HG02981 (cell line): ENCODE results near the gene NDUFB11.

Source experiments
- ATAC-seq: cut with Tn5 transposase; IDR thresholded peaks from one replicate; pipeline ENCODE4 v1.9.1; 2021; ENCODE audit warnings: mild to moderate bottlenecking, moderate library complexity; ENCODE audit not compliant: unreplicated experiment

NDUFB11 gene

GRCh38 chrX:47144626-47145394 is at the start of gene NDUFB11, which contains the start of gene RBM10:
NDUFB11 (minus strand) TSS chrX:47144702; CDS start chrX:47144679, 23 bp downstream.
RBM10 (plus strand) TSS chrX:47145221; CDS start chrX:47147482, 2,261 bp downstream.
- peak; percentile 91 for ATAC-seq

- peak; percentile 46 for ATAC-seq
These were observed 49.1 kb upstream of the NDUFB11 start, which contains the start of gene UBA1 for GRCh38 chrX:47193475-47194193. UBA1 (plus strand) TSS chrX:47193829; CDS start chrX:47198803, 4,974 bp downstream.

- ATAC-seq: no peak
These were observed 47.4 kb upstream of the NDUFB11 start for GRCh38 chrX:47191806-47192401.

GRCh38 chrX:47191331-47191730 is 46.8 kb upstream of the NDUFB11 start:
- ATAC-seq: no peak

- peak; percentile 69 for ATAC-seq
These were observed 46.2 kb upstream of the NDUFB11 start for GRCh38 chrX:47190445-47191269.

- no peak for ATAC-seq
These were observed 45.4 kb upstream of the NDUFB11 start for GRCh38 chrX:47189906-47190305.

GRCh38 chrX:47187106-47187677 is 42.7 kb upstream of the NDUFB11 start:
- no peak for ATAC-seq

GRCh38 chrX:47186096-47186740 is 41.7 kb upstream of the NDUFB11 start:
- no peak for ATAC-seq

- ATAC-seq: no peak
These were observed 40.7 kb upstream of the NDUFB11 start for GRCh38 chrX:47185241-47185640.

GRCh38 chrX:47184486-47184885 is 40.0 kb upstream of the NDUFB11 start:
- ATAC-seq: no peak

- ATAC-seq: no peak
These were observed 37.7 kb upstream of the NDUFB11 start for GRCh38 chrX:47182106-47182700.

GRCh38 chrX:47181301-47181700 is 36.8 kb upstream of the NDUFB11 start:
- ATAC-seq: no peak

- ATAC-seq: no peak
These were observed 35.8 kb upstream of the NDUFB11 start for GRCh38 chrX:47180346-47180745.

- no peak for ATAC-seq
These were observed 35.4 kb upstream of the NDUFB11 start for GRCh38 chrX:47179928-47180255.

GRCh38 chrX:47179221-47179927 is 34.9 kb upstream of the NDUFB11 start:
- ATAC-seq: no peak

- no peak for ATAC-seq
These were observed 33.8 kb upstream of the NDUFB11 start for GRCh38 chrX:47178337-47178736.

GRCh38 chrX:47177079-47177478 is 32.6 kb upstream of the NDUFB11 start:
- ATAC-seq: no peak

- ATAC-seq: no peak
These were observed 31.7 kb upstream of the NDUFB11 start for GRCh38 chrX:47176101-47176740.

- no peak for ATAC-seq
These were observed 31.1 kb upstream of the NDUFB11 start for GRCh38 chrX:47175588-47175980.
